Measurements from ENCODE around the gene APBA2.
A peak's percentile ranks its signal among the peaks of the same experiment; 100 is the strongest.

Gene APBA2

DNA sequence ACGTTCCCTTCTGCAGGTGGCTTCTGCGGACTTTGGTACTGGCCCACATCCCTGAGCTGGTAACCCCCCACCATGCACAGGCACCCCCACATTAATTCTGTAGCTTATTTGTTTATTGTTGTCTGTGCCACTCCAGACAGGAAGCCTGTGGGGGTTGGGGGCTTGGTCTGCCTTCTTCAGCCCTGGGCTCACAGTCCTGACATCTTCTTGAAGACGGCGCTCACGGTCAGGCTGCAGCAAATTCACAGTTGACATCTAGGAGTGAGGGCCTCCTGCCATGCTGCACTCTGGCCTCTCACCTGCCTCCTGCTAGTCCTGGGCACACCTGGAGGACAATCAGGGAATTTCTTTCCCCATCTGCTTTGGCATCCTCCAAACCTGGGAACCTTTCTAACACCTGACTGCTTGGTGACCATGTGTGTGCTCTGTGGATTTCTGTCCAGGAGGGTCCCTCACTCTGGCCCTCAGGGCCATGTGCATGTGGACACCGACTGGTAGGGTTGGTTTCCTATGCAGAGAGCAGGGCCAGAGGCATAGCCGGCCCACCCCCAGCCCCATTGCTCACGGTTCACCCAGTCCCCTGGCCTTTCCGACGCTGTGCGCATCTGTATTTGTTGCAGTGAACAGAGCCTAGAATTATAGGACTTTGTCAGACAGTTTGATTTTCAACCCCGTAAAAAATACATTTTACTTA, 68.8 kb downstream of the APBA2 start:
- TF ChIP-seq, protein P1, sequence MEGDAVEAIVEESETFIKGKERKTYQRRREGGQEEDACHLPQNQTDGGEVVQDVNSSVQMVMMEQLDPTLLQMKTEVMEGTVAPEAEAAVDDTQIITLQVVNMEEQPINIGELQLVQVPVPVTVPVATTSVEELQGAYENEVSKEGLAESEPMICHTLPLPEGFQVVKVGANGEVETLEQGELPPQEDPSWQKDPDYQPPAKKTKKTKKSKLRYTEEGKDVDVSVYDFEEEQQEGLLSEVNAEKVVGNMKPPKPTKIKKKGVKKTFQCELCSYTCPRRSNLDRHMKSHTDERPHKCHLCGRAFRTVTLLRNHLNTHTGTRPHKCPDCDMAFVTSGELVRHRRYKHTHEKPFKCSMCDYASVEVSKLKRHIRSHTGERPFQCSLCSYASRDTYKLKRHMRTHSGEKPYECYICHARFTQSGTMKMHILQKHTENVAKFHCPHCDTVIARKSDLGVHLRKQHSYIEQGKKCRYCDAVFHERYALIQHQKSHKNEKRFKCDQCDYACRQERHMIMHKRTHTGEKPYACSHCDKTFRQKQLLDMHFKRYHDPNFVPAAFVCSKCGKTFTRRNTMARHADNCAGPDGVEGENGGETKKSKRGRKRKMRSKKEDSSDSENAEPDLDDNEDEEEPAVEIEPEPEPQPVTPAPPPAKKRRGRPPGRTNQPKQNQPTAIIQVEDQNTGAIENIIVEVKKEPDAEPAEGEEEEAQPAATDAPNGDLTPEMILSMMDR (IDR thresholded peaks at IDR 0.05; ENCODE audit: poor library complexity, severe bottlenecking): no peak
- ATAC-seq (ENCODE audit: low read depth) (peak; percentile 13; the same call in 2 of the 3 replicates), DNase-seq (ENCODE audit: low spot score) (no peak)
- H3K36me3 ChIP-seq (ENCODE audit: low read depth): no peaks in the 10 kb centered on the region
- no peak overlapping the region for H3K27ac ChIP-seq (ENCODE audit: poor library complexity, severe bottlenecking)
- H3K4me1 ChIP-seq (ENCODE audit: insufficient read depth, poor library complexity, severe bottlenecking): peaks cover 5% of the 10 kb centered on the region
- no peak overlapping the region for H3K4me3 ChIP-seq (ENCODE audit: severe bottlenecking)
- H3K9me3 ChIP-seq (ENCODE audit: severe bottlenecking): no peaks in the 10 kb centered on the region
- H3K27me3 ChIP-seq (ENCODE audit: insufficient read depth, poor library complexity, severe bottlenecking): no peaks in the 10 kb centered on the region

DNA sequence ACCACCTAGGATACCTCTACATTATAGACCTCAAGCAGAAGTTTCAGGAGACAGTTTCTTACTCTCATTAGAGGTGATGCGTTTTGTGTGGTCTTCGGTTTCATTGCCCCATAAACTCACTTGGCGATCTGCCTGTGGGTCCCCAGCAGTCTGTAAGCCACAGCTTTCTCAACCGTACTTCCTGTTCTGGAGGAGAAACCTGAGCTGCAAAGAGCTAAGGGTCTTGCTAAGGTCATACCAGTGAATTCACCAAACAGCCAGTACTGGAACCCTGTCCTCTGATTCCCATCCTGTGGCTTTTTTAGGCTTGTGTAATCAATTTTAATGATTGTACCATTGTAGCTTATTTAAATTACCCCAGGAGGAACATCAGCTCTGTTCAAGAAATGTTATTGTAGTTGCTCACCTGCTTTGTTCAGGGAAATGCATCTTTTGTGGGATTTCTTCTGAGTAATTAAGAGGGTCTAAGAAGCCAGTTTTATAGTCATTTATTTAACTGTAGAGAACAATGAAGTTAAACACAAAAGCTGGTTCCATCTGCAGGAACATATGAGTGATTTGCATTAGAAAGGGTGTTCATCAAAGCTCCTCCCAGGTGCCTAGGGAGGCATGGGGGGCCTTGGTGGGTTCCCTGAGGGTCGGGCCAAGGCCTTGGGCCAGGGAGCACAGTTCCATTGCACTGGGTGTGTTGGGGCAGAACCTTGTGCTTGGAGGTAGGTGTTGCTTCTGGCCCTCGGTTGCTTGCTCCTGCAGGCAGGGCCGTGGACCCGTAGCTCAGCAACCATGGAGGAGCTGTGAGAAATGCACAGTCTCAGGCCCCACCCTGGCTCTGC, 69.6 kb downstream of the APBA2 start:
- no peaks in the 10 kb centered on the region for H3K27me3 ChIP-seq (ENCODE audit: insufficient read depth, poor library complexity, severe bottlenecking)
- no peak overlapping the region for H3K4me3 ChIP-seq (ENCODE audit: severe bottlenecking)
- H3K36me3 ChIP-seq (ENCODE audit: low read depth): no peaks in the 10 kb centered on the region
- no peak overlapping the region for H3K27ac ChIP-seq (ENCODE audit: poor library complexity, severe bottlenecking)
- H3K4me1 ChIP-seq (ENCODE audit: insufficient read depth, poor library complexity, severe bottlenecking): peaks cover 5% of the 10 kb centered on the region
- H3K9me3 ChIP-seq (ENCODE audit: severe bottlenecking): no peaks in the 10 kb centered on the region
- ATAC-seq (ENCODE audit: low read depth) (peak; percentile 51), DNase-seq (ENCODE audit: low spot score) (no peak)
- TF ChIP-seq, protein P1 (IDR thresholded peaks at IDR 0.05; ENCODE audit: poor library complexity, severe bottlenecking): no peak

GRCh38 chr15:28955993-28956421, 70.2 kb downstream of the APBA2 start:
- H3K9me3 ChIP-seq (ENCODE audit: severe bottlenecking): no peaks in the 10 kb centered on the region
- no peak for DNase-seq (ENCODE audit: low spot score)
- H3K4me3 ChIP-seq (ENCODE audit: severe bottlenecking): no peak overlapping the region
- no peaks in the 10 kb centered on the region for H3K36me3 ChIP-seq (ENCODE audit: low read depth)
- H3K27ac ChIP-seq (ENCODE audit: poor library complexity, severe bottlenecking): no peak overlapping the region
- TF ChIP-seq, protein P1 (IDR thresholded peaks at IDR 0.05; ENCODE audit: poor library complexity, severe bottlenecking): no peak
- no peak for ATAC-seq (ENCODE audit: low read depth)
- H3K4me1 ChIP-seq (ENCODE audit: insufficient read depth, poor library complexity, severe bottlenecking): peaks cover 6% of the 10 kb centered on the region
- H3K27me3 ChIP-seq (ENCODE audit: insufficient read depth, poor library complexity, severe bottlenecking): no peaks in the 10 kb centered on the region

DNA sequence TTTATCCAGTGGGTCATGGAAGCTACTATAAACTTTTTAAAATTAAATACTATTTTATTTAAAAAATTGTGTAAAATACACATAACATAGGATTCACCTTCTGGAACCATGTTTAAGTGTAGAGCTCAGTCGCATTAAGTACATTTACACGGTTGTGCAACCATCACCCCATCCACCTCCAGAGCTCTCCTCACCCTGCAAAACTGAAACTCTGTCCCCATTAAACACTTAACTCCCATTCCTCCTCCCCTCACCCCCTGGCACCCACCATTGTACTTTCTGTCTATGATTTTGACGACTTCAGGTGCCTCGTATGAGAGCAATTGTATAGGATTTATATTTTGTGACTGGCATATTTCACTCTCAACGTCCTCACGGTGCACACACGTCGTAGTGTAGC, 70.7 kb downstream of the APBA2 start:
- no peak overlapping the region for H3K27ac ChIP-seq (ENCODE audit: poor library complexity, severe bottlenecking)
- no peaks in the 10 kb centered on the region for H3K9me3 ChIP-seq (ENCODE audit: severe bottlenecking)
- ATAC-seq (ENCODE audit: low read depth) (no peak), DNase-seq (ENCODE audit: low spot score) (no peak)
- H3K4me1 ChIP-seq (ENCODE audit: insufficient read depth, poor library complexity, severe bottlenecking): peaks cover 9% of the 10 kb centered on the region
- H3K36me3 ChIP-seq (ENCODE audit: low read depth): no peaks in the 10 kb centered on the region
- H3K4me3 ChIP-seq (ENCODE audit: severe bottlenecking): no peak overlapping the region
- TF ChIP-seq, protein P1 (IDR thresholded peaks at IDR 0.05; ENCODE audit: poor library complexity, severe bottlenecking): no peak
- H3K27me3 ChIP-seq (ENCODE audit: insufficient read depth, poor library complexity, severe bottlenecking): no peaks in the 10 kb centered on the region
